Spleen (tissue), 7 donors: ENCODE data around the gene RNF17.

ENCODE experiments used
- POLR2A ChIP-seq, 3 donors: fragments of 450-650 bp; IDR thresholded peaks; one replicate each; pipeline ENCODE4 v1.5.1; 2017; ENCODE audit warnings: antibody characterized with exemption in 3 of 3, mild to moderate bottlenecking in 1 of 3
- POLR2AphosphoS5 ChIP-seq, 3 donors: sonication (generic); formaldehyde crosslinking; IDR thresholded peaks; one replicate each; pipeline ENCODE4 v1.5.1; 2017; ENCODE audit warnings: antibody characterized with exemption in 3 of 3
- TF ChIP-seq, protein P1 (sequence below), 11 experiments: fragments of 200-600 bp in 7 of 11; fragments of 450-650 bp in 4 of 11; sonication (generic) in 4 of 11; IDR thresholded peaks in 8 of 11; conservative IDR thresholded peaks in 3 of 11; 1 replicate in 7 of 11; 2 replicates in 4 of 11; pipeline versions ENCODE4 v1.4.0 to v1.8.0; 2016 to 2021; ENCODE audit warnings: antibody characterized with exemption in 11 of 11, inconsistent platforms in 4 of 11, mild to moderate bottlenecking in 1 of 11
- donor health status: DM: no; HTN: no; CAD: no; lungs with moderate emphysema.
- donor health status: DM: no; HTN: no; CAD: no.
- donor health status: DM: no; HTN: no; CAD: no.

GRCh38 chr13:24764276-24764630 is 284 bp downstream of the RNF17 start:
- TF ChIP-seq, protein P1, sequence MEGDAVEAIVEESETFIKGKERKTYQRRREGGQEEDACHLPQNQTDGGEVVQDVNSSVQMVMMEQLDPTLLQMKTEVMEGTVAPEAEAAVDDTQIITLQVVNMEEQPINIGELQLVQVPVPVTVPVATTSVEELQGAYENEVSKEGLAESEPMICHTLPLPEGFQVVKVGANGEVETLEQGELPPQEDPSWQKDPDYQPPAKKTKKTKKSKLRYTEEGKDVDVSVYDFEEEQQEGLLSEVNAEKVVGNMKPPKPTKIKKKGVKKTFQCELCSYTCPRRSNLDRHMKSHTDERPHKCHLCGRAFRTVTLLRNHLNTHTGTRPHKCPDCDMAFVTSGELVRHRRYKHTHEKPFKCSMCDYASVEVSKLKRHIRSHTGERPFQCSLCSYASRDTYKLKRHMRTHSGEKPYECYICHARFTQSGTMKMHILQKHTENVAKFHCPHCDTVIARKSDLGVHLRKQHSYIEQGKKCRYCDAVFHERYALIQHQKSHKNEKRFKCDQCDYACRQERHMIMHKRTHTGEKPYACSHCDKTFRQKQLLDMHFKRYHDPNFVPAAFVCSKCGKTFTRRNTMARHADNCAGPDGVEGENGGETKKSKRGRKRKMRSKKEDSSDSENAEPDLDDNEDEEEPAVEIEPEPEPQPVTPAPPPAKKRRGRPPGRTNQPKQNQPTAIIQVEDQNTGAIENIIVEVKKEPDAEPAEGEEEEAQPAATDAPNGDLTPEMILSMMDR (IDR thresholded peaks at IDR 0.05 in 8 of 11, conservative IDR thresholded peaks at IDR 0.05 in 3 of 11), result no peak
- TF ChIP-seq POLR2AphosphoS5 (IDR thresholded peaks at IDR 0.05), result no peak
- no peak for TF ChIP-seq POLR2A (IDR thresholded peaks at IDR 0.05)
